Measurements from ENCODE around the gene CUEDC2. TPM values are rescaled to one million over a fixed set of nuclear protein-coding genes. Genes with fewer than 3 reads are reported as not detected.

The CUEDC2 gene
- total RNA-seq, 1 experiment from 2014 or later = 64.5 TPM

GRCh38 chr10:102395400-102396316 lies 36.7 kb downstream of the CUEDC2 start, which contains the start of gene NFKB2:
NFKB2 (plus strand) TSS chr10:102395705; CDS start chr10:102395960, 255 bp downstream.
- Mint-ChIP-seq H3K36me3 (ENCODE audit: insufficient read depth, unreplicated experiment) (peaks cover 39% of the 10 kb centered on the region), H3K27ac (ENCODE audit: low read depth, unreplicated experiment) (peak within 1 kb of the TSS; percentile 99), H3K9me3 (ENCODE audit: unreplicated experiment) (no peaks in the 10 kb centered on the region), H3K4me1 (ENCODE audit: insufficient read depth, unreplicated experiment) (peaks cover 7% of the 10 kb centered on the region), H3K4me3 (ENCODE audit: unreplicated experiment) (peak within 1 kb of the TSS; percentile 92), H3K27me3 (ENCODE audit: insufficient read depth, unreplicated experiment) (no peaks in the 10 kb centered on the region)
- CTCF ChIA-PET = interaction anchor here (0.6 to 10.5 kb wide), 8 partner anchors 15 to 1871 kb away, joined by 3 to 137 read pairs (median 4); partner anchors contain the start of genes FBXL15 and NOLC1
- BruUV-seq (replicated peaks) = TSS peak; percentile 46
- intact Hi-C loops (cut with micrococcal nuclease) = loop anchor here (2.0 kb wide), 2 partner anchors 25 to 187 kb away; partner anchors contain the start of gene FBXL15
- no peak for TF ChIP-seq CTCF (IDR thresholded peaks at IDR 0.05; ENCODE audit: unreplicated experiment)
- POLR2A ChIA-PET = interaction anchor here (0.6 to 5.4 kb wide), 30 partner anchors 8 to 330 kb away, joined by 3 to 96 read pairs (median 5); partner anchors contain the start of genes ACTR1A, ARL3, C10orf95 and CUEDC2
- peak; percentile 90 for DNase-seq (ENCODE audit: unreplicated experiment)

- ChIA-PET POLR2A (interaction anchor here (0.7 to 5.4 kb wide), 21 partner anchors 9 to 329 kb away, joined by 3 to 96 read pairs (median 6); partner anchors contain the start of genes ACTR1A, ARL3, C10orf95 and CUEDC2), CTCF (interaction anchor here (0.6 to 10.5 kb wide), 10 partner anchors 13 to 1870 kb away, joined by 3 to 137 read pairs (median 7); partner anchors contain the start of genes ELOVL3, FBXL15 and NOLC1)
- H3K27ac Mint-ChIP-seq (ENCODE audit: low read depth, unreplicated experiment) = peak overlapping the region; percentile 99
- peak; percentile 62 for DNase-seq (ENCODE audit: unreplicated experiment)
- no peaks in the 10 kb centered on the region for H3K9me3 Mint-ChIP-seq (ENCODE audit: unreplicated experiment)
- H3K4me3 Mint-ChIP-seq (ENCODE audit: unreplicated experiment) = peak overlapping the region; percentile 92
- no peaks in the 10 kb centered on the region for H3K27me3 Mint-ChIP-seq (ENCODE audit: insufficient read depth, unreplicated experiment)
- BruUV-seq (replicated peaks) = TSS peak; percentile 23
- H3K36me3 Mint-ChIP-seq (ENCODE audit: insufficient read depth, unreplicated experiment) = peaks cover 31% of the 10 kb centered on the region
- TF ChIP-seq CTCF (IDR thresholded peaks at IDR 0.05; ENCODE audit: unreplicated experiment) = no peak
- intact Hi-C loops (cut with micrococcal nuclease) = loop anchor here (1.0 to 2.0 kb wide), 3 partner anchors 26 to 188 kb away; partner anchors contain the start of gene FBXL15
- peaks cover 7% of the 10 kb centered on the region for H3K4me1 Mint-ChIP-seq (ENCODE audit: insufficient read depth, unreplicated experiment)
Observed at GRCh38 chr10:102394801-102395399, 37.5 kb downstream of the CUEDC2 start.

- H3K36me3 Mint-ChIP-seq (ENCODE audit: insufficient read depth, unreplicated experiment) = peaks cover 25% of the 10 kb centered on the region
- CTCF ChIA-PET = interaction anchor here (0.6 to 10.5 kb wide), 25 partner anchors 9 to 1543 kb away, joined by 3 to 137 read pairs (median 5); partner anchors contain the start of genes ELOVL3 and FBXL15
- DNase-seq (ENCODE audit: unreplicated experiment) = peak; percentile 96
- H3K9me3 Mint-ChIP-seq (ENCODE audit: unreplicated experiment) = no peaks in the 10 kb centered on the region
- peak overlapping the region; percentile 92 for H3K4me3 Mint-ChIP-seq (ENCODE audit: unreplicated experiment)
- POLR2A ChIA-PET = interaction anchor here (0.5 to 5.4 kb wide), 25 partner anchors 8 to 391 kb away, joined by 3 to 96 read pairs (median 6); partner anchors contain the start of genes ACTR1A, ARL3, C10orf95 and CUEDC2
- no TSS peak for BruUV-seq (replicated peaks)
- no peaks in the 10 kb centered on the region for H3K27me3 Mint-ChIP-seq (ENCODE audit: insufficient read depth, unreplicated experiment)
- peaks cover 7% of the 10 kb centered on the region for H3K4me1 Mint-ChIP-seq (ENCODE audit: insufficient read depth, unreplicated experiment)
- TF ChIP-seq CTCF (IDR thresholded peaks at IDR 0.05; ENCODE audit: unreplicated experiment) = no peak
- H3K27ac Mint-ChIP-seq (ENCODE audit: low read depth, unreplicated experiment) = peak overlapping the region; percentile 99
- intact Hi-C loops (cut with micrococcal nuclease) = loop anchor here (1.0 to 2.0 kb wide), 3 partner anchors 27 to 189 kb away; partner anchors contain the start of gene FBXL15
Observed at GRCh38 chr10:102394079-102394800, 38.1 kb downstream of the CUEDC2 start.

Measured in MCF 10A (cell line).